Measurements from ENCODE around the gene PKP4. TPM values are rescaled to one million over a fixed set of nuclear protein-coding genes. Genes with fewer than 3 reads are reported as not detected.

The PKP4 gene
- total and polyA plus RNA-seq, 2 experiments from 2014 or later = 35.7 to 92.3 TPM

- Histone ChIP-seq H3K4me1 (ENCODE audit: insufficient read depth) (0 out of 2 replicates have a peak, but pooled peaks cover 8% of the 10 kb centered on the region), H3F3A (replicated peaks; ENCODE audit: low read depth) (no peaks in the 10 kb centered on the region), H3K79me2 (replicated peaks; ENCODE audit: insufficient read depth) (no peaks in the 10 kb centered on the region), H3K4me2 (no peak overlapping the region), H3K27me3 (ENCODE audit: insufficient read depth) (no peaks in the 10 kb centered on the region), H3K4me3 (no peak overlapping the region), H2AFZ (no peak overlapping the region), H3K27ac (ENCODE audit: low read depth) (no peak overlapping the region), H3K9me2 (ENCODE audit: insufficient read depth) (peaks cover 9% of the 10 kb centered on the region; the same call in 1 of the 2 replicates), H3K36me3 (ENCODE audit: insufficient read depth) (no peaks in the 10 kb centered on the region), H4K20me1 (replicated peaks; ENCODE audit: insufficient read depth) (no peaks in the 10 kb centered on the region)
- Mint-ChIP-seq H3K36me3 (ENCODE audit: low read depth) (no peaks in the 10 kb centered on the region), H3K27me3 (ENCODE audit: insufficient read depth, low read depth, poor library complexity) (no peaks in the 10 kb centered on the region), H3K4me3 (no peak overlapping the region), H3K4me1 (peaks cover 10% of the 10 kb centered on the region), H3K9me3 (no peaks in the 10 kb centered on the region; the same call in 2 of the 3 replicates), H3K27ac (no peak overlapping the region)
- TF ChIP-seq, protein P1, sequence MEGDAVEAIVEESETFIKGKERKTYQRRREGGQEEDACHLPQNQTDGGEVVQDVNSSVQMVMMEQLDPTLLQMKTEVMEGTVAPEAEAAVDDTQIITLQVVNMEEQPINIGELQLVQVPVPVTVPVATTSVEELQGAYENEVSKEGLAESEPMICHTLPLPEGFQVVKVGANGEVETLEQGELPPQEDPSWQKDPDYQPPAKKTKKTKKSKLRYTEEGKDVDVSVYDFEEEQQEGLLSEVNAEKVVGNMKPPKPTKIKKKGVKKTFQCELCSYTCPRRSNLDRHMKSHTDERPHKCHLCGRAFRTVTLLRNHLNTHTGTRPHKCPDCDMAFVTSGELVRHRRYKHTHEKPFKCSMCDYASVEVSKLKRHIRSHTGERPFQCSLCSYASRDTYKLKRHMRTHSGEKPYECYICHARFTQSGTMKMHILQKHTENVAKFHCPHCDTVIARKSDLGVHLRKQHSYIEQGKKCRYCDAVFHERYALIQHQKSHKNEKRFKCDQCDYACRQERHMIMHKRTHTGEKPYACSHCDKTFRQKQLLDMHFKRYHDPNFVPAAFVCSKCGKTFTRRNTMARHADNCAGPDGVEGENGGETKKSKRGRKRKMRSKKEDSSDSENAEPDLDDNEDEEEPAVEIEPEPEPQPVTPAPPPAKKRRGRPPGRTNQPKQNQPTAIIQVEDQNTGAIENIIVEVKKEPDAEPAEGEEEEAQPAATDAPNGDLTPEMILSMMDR (conservative IDR thresholded peaks at IDR 0.05; ENCODE audit: low read depth in 2 of 2) = no peak
- no peak for TF ChIP-seq JUNB (IDR thresholded peaks at IDR 0.05; ENCODE audit: unreplicated experiment)
- TF ChIP-seq ZNF114 (CRISPR knock-in tag; IDR thresholded peaks at IDR 0.05) = no peak
- no peak for TF ChIP-seq ZNF331 (CRISPR knock-in tag; IDR thresholded peaks at IDR 0.05; ENCODE audit: low read depth)
- TF ChIP-seq CREB1 (CRISPR knock-in tag; IDR thresholded peaks at IDR 0.05; ENCODE audit: low read depth) = no peak
- TF ChIP-seq, protein P2, sequence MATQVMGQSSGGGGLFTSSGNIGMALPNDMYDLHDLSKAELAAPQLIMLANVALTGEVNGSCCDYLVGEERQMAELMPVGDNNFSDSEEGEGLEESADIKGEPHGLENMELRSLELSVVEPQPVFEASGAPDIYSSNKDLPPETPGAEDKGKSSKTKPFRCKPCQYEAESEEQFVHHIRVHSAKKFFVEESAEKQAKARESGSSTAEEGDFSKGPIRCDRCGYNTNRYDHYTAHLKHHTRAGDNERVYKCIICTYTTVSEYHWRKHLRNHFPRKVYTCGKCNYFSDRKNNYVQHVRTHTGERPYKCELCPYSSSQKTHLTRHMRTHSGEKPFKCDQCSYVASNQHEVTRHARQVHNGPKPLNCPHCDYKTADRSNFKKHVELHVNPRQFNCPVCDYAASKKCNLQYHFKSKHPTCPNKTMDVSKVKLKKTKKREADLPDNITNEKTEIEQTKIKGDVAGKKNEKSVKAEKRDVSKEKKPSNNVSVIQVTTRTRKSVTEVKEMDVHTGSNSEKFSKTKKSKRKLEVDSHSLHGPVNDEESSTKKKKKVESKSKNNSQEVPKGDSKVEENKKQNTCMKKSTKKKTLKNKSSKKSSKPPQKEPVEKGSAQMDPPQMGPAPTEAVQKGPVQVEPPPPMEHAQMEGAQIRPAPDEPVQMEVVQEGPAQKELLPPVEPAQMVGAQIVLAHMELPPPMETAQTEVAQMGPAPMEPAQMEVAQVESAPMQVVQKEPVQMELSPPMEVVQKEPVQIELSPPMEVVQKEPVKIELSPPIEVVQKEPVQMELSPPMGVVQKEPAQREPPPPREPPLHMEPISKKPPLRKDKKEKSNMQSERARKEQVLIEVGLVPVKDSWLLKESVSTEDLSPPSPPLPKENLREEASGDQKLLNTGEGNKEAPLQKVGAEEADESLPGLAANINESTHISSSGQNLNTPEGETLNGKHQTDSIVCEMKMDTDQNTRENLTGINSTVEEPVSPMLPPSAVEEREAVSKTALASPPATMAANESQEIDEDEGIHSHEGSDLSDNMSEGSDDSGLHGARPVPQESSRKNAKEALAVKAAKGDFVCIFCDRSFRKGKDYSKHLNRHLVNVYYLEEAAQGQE (IDR thresholded peaks at IDR 0.05; ENCODE audit: unreplicated experiment) = no peak
- TF ChIP-seq EZH2 (IDR thresholded peaks at IDR 0.05; ENCODE audit: low read depth, unreplicated experiment) = no peak
- TF ChIP-seq EZH2phosphoT487 (IDR thresholded peaks at IDR 0.05; ENCODE audit: unreplicated experiment) = no peak
- no peak for TF ChIP-seq POLR2AphosphoS5 (IDR thresholded peaks at IDR 0.05; ENCODE audit: low read depth)
- no peak for TF ChIP-seq NANOG (IDR thresholded peaks at IDR 0.05; ENCODE audit: borderline replicate concordance)
- no peak for TF ChIP-seq ETS1 (IDR thresholded peaks at IDR 0.05)
- TF ChIP-seq, protein P3, sequence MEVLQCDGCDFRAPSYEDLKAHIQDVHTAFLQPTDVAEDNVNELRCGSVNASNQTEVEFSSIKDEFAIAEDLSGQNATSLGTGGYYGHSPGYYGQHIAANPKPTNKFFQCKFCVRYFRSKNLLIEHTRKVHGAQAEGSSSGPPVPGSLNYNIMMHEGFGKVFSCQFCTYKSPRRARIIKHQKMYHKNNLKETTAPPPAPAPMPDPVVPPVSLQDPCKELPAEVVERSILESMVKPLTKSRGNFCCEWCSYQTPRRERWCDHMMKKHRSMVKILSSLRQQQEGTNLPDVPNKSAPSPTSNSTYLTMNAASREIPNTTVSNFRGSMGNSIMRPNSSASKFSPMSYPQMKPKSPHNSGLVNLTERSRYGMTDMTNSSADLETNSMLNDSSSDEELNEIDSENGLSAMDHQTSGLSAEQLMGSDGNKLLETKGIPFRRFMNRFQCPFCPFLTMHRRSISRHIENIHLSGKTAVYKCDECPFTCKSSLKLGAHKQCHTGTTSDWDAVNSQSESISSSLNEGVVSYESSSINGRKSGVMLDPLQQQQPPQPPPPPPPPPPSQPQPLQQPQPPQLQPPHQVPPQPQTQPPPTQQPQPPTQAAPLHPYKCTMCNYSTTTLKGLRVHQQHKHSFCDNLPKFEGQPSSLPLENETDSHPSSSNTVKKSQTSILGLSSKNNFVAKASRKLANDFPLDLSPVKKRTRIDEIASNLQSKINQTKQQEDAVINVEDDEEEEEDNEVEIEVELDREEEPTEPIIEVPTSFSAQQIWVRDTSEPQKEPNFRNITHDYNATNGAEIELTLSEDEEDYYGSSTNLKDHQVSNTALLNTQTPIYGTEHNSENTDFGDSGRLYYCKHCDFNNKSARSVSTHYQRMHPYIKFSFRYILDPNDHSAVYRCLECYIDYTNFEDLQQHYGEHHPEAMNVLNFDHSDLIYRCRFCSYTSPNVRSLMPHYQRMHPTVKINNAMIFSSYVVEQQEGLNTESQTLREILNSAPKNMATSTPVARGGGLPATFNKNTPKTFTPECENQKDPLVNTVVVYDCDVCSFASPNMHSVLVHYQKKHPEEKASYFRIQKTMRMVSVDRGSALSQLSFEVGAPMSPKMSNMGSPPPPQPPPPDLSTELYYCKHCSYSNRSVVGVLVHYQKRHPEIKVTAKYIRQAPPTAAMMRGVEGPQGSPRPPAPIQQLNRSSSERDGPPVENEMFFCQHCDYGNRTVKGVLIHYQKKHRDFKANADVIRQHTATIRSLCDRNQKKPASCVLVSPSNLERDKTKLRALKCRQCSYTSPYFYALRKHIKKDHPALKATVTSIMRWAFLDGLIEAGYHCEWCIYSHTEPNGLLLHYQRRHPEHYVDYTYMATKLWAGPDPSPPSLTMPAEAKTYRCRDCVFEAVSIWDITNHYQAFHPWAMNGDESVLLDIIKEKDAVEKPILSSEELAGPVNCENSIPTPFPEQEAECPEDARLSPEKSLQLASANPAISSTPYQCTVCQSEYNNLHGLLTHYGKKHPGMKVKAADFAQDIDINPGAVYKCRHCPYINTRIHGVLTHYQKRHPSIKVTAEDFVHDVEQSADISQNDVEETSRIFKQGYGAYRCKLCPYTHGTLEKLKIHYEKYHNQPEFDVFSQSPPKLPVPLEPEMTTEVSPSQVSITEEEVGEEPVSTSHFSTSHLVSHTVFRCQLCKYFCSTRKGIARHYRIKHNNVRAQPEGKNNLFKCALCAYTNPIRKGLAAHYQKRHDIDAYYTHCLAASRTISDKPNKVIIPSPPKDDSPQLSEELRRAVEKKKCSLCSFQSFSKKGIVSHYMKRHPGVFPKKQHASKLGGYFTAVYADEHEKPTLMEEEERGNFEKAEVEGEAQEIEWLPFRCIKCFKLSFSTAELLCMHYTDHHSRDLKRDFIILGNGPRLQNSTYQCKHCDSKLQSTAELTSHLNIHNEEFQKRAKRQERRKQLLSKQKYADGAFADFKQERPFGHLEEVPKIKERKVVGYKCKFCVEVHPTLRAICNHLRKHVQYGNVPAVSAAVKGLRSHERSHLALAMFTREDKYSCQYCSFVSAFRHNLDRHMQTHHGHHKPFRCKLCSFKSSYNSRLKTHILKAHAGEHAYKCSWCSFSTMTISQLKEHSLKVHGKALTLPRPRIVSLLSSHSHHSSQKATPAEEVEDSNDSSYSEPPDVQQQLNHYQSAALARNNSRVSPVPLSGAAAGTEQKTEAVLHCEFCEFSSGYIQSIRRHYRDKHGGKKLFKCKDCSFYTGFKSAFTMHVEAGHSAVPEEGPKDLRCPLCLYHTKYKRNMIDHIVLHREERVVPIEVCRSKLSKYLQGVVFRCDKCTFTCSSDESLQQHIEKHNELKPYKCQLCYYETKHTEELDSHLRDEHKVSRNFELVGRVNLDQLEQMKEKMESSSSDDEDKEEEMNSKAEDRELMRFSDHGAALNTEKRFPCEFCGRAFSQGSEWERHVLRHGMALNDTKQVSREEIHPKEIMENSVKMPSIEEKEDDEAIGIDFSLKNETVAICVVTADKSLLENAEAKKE (CRISPR knock-in tag; IDR thresholded peaks at IDR 0.05) = no peak
- no peak for TF ChIP-seq STAT1 (IDR thresholded peaks at IDR 0.05; ENCODE audit: unreplicated experiment)
- DNase-seq (ENCODE audit: low spot score) (no peak), ATAC-seq (no peak)
Measured at GRCh38 chr2:158690823-158691222, 234.1 kb downstream of the PKP4 start.
